ENCODE results near the gene ZNF99. TPM values are rescaled to one million over a fixed set of nuclear protein-coding genes. Genes with fewer than 3 reads are reported as not detected.

ZNF99 gene
- total and polyA plus RNA-seq, 9 of the 15 experiments (the other 6 are each of a cell fraction or from before 2014, with no cell fraction given), result not detected

DNA sequence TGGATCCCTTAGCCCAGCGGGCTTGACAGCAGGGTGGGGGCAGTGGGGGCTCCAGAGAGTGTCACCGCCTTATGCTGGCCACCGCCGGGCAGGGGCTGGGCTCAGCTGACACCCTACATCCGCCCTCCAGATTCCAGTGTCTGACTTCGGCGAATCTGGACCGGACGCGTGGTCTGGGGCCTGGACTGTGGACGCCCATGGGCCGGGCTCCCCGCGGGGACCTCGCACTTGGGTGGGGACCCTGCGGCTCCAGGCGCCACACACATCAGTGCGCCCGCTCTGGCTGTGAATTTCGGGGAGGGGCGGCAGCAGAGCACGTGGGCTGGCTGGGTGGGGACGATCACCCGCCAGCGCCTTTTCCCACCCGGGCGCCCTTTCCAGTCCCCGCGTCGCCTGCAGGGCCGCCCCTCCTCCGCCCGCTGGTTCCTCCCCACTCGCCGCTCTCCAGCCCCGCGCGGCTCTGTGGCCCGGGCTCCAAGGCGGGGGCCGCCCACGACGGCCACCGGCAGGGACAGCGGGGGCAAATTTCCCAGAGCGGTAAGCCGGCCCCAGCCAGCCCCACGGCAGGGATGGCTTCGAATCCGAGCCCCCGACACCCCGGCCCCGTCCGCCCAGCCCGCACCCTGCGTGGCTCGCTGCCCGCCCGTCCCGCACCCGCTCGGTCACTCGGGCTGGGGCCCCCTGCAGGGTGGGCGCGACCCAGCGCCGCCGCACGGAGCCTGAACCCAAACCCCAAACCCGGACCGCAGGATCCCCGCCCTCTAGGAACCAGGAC, 23.3 kb upstream of the ZNF99 start:
- no peak for DNase-seq (ENCODE audit: extremely low read depth in 1 of 4, low spot score in 3 of 4)
- Histone ChIP-seq H3K27ac (ENCODE audit: extremely low read depth, low read depth, low read length) (no peak overlapping the region), H3K79me2 (ENCODE audit: control insufficient read depth, insufficient read depth, low read length) (no peaks in the 10 kb centered on the region), H4K20me1 (replicated peaks; ENCODE audit: control insufficient read depth, insufficient read depth, low read length) (no peaks in the 10 kb centered on the region), H3K9me3 (replicated peaks; ENCODE audit: control insufficient read depth, insufficient read depth, low read depth, low read length) (no peaks in the 10 kb centered on the region), H3K4me2 (ENCODE audit: insufficient read depth, low read length) (no peak overlapping the region), H3K27me3 (ENCODE audit: control insufficient read depth in 2 of 2, insufficient read depth in 2 of 2, low read length in 2 of 2) (no peaks in the 10 kb centered on the region), H3K4me1 (replicated peaks in 1 of 2; ENCODE audit: control insufficient read depth in 2 of 2, insufficient read depth in 2 of 2, low read length in 2 of 2) (no peaks in the 10 kb centered on the region), H3K4me3 (no peak overlapping the region), H2AFZ (ENCODE audit: low read depth, low read length) (no peak overlapping the region), H3K9ac (ENCODE audit: insufficient read depth in 1 of 2, low read depth in 2 of 2, low read length in 2 of 2) (no peak overlapping the region), H3K36me3 (ENCODE audit: control insufficient read depth, insufficient read depth, low read length) (no peaks in the 10 kb centered on the region), H3K9me1 (ENCODE audit: control insufficient read depth, insufficient read depth, low read length) (no peaks in the 10 kb centered on the region)
- ChIA-PET CTCF (ENCODE audit: low intra/inter-chr PET ratio) (no interaction called here), POLR2A (no interaction called here)
- BruUV-seq (replicated peaks), result no TSS peak
- ATAC-seq, result no peak
- WGBS (ENCODE audit: insufficient coverage, low coverage, missing lambda C conversion rate), result 7% methylated on average over 31 of the region's 72 CpGs
- TF ChIP-seq GABPA (tag; conservative IDR thresholded peaks at IDR 0.05; ENCODE audit: low read depth) (no peak), TGIF2 (CRISPR knock-in tag; IDR thresholded peaks at IDR 0.05) (no peak), ZNF232 (CRISPR knock-in tag; IDR thresholded peaks at IDR 0.05) (no peak), FOXM1 (IDR thresholded peaks at IDR 0.05; ENCODE audit: low read depth) (no peak), FOXM1 (CRISPR knock-in tag; IDR thresholded peaks at IDR 0.05; ENCODE audit: low read depth) (no peak), SAP30 (IDR thresholded peaks at IDR 0.05; ENCODE audit: borderline replicate concordance, insufficient read depth, low read depth, low read length, poor library complexity, severe bottlenecking) (no peak), HNRNPLL (IDR thresholded peaks at IDR 0.05; ENCODE audit: low read depth, low read length, poor library complexity, severe bottlenecking) (no peak), ZNF384 (IDR thresholded peaks at IDR 0.05; ENCODE audit: low read depth, low read length) (no peak), CBX3 (IDR thresholded peaks at IDR 0.05; ENCODE audit: borderline replicate concordance in 1 of 2, low read length in 2 of 2) (no peak), KLF10 (CRISPR knock-in tag; IDR thresholded peaks at IDR 0.05) (no peak), LARP7 (IDR thresholded peaks at IDR 0.05) (no peak)
- FAIRE-seq, result no peak
- intact Hi-C loops (cut with micrococcal nuclease), result no loop called here
- in situ Hi-C loops (cut with MboI), result no loop called here
